Retinal pigment epithelial cell (primary cell): ENCODE results near the gene FBXW2.

Experiments used
- DNase-seq: peaks from one replicate; pipeline ENCODE4 v3.0.0-alpha.2; 2010; ENCODE audit warnings: low read depth
- H3K4me3 ChIP-seq: 2 replicates; pipeline ENCODE4 v1.5.1; 2011; ENCODE audit warnings: mild to moderate bottlenecking, low read length, control low read depth, moderate library complexity
- CTCF ChIP-seq: conservative IDR thresholded peaks from 2 replicates; pipeline ENCODE4 v1.5.1; 2011; ENCODE audit warnings: low read depth, low read length, control low read depth, inconsistent platforms

The FBXW2 gene

DNA sequence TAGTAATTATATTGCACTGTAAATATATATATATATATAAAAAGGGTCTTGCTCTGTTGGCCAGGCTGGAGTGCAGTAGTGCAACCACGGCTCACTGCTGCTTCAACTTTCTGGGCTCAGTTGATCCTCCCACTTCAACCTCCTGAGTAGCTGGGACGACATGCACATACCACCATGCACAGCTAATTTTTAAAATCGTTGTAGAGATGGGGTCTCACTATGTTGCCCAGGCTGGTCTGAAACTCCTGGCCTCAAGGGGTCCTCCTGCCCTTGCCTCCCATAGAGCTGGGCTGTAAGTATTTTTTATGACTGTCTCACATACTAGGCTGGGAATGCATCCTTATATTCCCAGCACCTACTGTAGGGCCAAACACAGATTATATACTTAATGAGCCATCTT, 37.6 kb upstream of the FBXW2 start:
- no peak for DNase-seq
- no peak for TF ChIP-seq CTCF
- no peak overlapping the region for H3K4me3 ChIP-seq

- DNase-seq = no peak
- no peak for TF ChIP-seq CTCF
- no peak overlapping the region for H3K4me3 ChIP-seq
Observed at GRCh38 chr9:120830151-120830550, 36.9 kb upstream of the FBXW2 start.

GRCh38 chr9:120829650-120830049, 36.4 kb upstream of the FBXW2 start:
- no peak overlapping the region for H3K4me3 ChIP-seq
- TF ChIP-seq CTCF = no peak
- no peak for DNase-seq

DNA sequence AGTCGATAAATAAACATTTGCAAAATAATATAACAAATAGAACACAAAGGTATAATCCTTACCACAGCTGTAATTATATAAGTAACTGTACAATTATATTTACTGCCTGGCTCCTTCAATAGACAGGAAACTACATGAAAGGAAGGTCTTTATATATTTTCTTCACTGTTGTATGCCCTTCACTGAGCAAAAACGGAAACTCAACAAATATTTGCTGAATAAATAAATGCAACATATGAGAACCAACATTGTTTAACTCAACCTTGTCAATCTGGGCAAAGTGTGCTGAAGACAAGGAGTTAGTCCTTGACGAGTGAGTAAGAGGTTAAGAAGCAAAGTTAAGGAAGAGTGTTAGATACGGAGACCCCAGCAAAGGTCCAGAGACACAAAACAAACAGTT, 26.9 kb upstream of the FBXW2 start:
- TF ChIP-seq CTCF = no peak
- no peak overlapping the region for H3K4me3 ChIP-seq
- DNase-seq = no peak

GRCh38 chr9:120818595-120818994, 25.4 kb upstream of the FBXW2 start:
- H3K4me3 ChIP-seq = no peak overlapping the region
- no peak for DNase-seq
- TF ChIP-seq CTCF = no peak

DNA sequence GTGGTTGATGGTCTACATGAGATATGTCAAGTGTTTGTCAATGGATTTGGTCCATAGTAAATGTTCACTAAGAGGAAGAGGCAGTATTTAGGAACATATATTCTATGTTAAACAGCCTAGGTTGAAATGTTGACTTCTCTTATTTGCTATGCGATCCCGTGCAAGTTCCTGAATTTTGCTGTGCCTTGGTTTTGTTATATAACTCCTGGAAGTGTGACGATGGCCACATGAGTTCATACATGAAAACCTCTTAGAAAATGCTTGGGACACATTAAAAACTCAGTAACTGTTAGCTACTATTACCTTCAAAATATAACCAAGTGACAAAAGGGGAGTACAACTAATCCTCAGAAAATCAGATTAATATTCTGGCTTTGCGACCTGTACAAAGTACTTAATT, 21.9 kb upstream of the FBXW2 start:
- no peak for DNase-seq
- no peak for TF ChIP-seq CTCF

GRCh38 chr9:120808931-120809330, 15.7 kb upstream of the FBXW2 start:
- no peak for DNase-seq
- no peak for TF ChIP-seq CTCF
- no peak overlapping the region for H3K4me3 ChIP-seq

More for the DNA sequence above, 21.9 kb upstream of the FBXW2 start:
- no peak overlapping the region for H3K4me3 ChIP-seq
